Kidney tubule cell (primary cell): Measurements from ENCODE around the gene LTO1.
"Not testable (repeated sequence)": the region's sequence is repeated elsewhere in the genome, so short reads cannot be mapped to it uniquely, and the experiment has no call there.

Source experiments
- DNase-seq: peaks from one replicate; pipeline ENCODE4 v3.0.0-alpha.2; 2018; ENCODE audit warnings: low spot score

LTO1 gene

DNA sequence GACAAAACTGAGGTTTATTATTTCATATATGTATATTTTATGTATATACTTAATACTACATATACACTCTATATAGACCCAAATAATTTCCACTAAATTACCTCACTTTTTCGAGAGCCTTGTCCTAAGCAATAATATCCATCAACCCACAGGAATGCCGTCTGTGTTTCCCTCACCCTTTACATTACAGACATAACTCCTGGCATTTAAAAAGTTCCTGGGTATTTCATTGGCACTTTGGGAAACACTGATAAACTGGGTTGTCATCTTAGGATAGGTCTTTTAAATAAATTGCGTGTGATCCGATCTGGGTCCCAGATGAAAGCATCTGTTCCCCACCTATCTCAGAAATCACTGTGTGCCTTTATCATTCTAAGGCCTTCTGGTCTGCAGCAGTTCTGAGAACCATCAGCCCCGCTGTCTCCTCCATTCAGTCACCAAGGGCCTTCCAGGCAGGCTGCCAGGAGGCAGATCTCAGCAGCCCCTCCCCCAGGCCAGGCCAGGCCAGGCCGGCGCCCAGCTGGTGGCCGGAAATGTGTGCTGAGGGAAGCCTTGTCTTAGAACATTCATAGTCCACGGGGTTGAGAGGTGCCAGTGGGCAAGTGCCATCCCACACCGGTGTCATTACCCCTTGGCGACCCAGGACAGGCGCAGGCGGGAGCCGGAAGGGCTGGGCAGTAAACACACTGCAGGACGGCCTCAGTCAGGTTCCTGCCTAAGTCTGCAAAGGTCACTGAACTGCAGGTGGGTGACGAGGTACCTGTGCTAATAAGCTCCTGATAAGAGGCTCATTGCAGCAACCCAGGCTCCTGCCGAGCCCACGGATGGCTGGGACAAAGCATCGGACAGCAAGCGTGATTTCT, 25.4 kb upstream of the LTO1 start:
- peak; percentile 71 for DNase-seq

- DNase-seq, result peak; percentile 34
These were observed 24.1 kb upstream of the LTO1 start for GRCh38 chr11:69699213-69699612.

DNA sequence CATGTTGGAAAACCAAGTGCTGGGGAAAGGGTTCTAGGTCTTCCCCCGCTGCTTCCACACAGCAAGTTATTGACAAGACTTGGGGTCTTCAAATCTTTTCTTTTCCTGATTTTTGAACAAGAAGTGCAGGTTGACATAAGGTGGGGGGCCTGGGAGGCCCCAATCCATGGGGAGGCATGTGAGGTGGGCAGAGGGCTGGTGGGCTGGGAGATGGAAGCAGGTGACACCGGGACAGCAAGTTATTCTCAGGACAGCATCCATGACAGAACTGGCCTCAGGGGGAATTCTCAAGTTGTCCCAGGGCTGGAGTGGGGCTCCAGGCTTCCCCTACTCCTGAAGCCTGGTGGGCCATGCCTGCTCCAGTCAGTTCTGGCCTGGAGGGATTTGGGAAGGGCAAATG, 23.2 kb upstream of the LTO1 start:
- DNase-seq, result no peak

DNA sequence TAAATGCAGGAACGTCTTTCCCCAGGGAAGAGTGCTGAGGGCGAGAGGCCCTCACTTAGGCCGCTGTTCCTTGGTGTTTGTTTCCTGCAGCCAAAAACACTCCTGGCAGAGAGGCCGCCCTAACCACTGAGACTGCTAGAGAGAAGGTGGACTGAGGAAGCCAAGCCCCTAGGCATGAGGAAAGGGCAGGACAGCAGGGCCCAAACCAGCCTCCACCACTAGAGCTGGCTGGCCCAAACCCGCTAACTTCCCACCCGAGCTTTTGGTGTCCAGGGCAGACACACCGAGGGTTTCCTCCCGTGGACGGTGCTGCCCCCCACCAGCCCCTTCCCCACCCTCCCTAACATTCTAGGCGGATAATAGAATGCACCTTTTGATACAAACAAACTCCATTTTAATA, 22.7 kb upstream of the LTO1 start:
- DNase-seq, result no peak

- no peak for DNase-seq
These were observed 22.3 kb upstream of the LTO1 start for GRCh38 chr11:69697469-69697843.

DNA sequence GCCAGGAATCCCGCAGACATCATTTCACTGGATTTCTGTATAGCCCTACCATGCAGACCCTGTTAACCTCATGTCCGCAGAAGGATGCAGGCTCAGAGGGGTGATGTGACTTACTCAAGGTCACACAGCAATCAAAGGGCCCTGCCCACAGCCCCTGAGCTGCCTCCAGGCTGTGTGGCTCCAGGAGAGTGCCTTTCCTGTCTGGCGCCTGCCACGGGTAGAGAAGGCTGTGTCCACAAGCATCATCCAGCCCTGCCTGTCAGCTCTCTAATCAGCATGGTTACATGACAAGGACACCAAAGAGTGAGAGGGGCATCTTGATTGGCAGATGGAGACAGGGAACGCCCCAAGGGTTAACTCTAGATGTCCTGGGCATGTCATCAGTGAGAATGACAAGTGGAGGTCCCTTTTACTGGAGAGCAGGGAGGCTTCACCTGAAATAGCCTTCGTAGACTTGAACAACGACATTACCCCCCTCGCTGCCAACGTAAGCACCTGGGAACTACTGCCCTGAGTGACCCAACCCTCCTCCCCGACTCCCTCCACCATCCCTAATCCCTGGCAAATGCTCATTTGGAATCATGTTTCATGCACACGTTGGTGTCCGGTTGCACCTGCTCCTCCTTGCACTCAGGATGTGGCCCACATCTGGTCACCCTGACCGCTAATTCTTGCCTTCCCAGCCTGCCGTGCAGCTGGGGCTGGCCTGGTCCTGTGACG, 21.8 kb upstream of the LTO1 start:
- DNase-seq, result no peak

GRCh38 chr11:69695995-69696394, 20.8 kb upstream of the LTO1 start:
- DNase-seq, result not testable (repeated sequence)

- DNase-seq, result no peak
These were observed 20.4 kb upstream of the LTO1 start for GRCh38 chr11:69695581-69695980.

GRCh38 chr11:69694781-69695180, 19.6 kb upstream of the LTO1 start:
- DNase-seq, result no peak

- no peak for DNase-seq
These were observed 17.3 kb upstream of the LTO1 start for GRCh38 chr11:69692422-69692821.

DNA sequence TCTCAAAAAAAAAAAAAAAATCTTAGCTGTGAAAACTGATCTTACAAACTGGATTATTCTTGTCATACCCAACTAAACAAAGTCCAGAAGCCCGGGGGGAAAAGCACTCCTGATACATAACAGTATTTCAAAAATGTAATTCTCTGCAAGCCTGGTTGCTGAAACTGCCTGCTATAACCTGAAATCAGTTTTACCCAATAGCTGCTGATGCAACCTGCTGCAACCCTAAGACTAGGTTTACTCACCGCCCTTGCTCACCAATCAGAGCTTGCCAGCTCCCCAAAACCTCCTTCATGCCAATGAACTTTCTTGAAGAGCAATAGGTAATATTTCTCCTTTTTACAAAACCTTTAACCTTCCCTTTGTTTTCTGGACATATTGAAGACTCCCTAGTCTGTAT, 16.3 kb upstream of the LTO1 start:
- DNase-seq, result no peak

DNA sequence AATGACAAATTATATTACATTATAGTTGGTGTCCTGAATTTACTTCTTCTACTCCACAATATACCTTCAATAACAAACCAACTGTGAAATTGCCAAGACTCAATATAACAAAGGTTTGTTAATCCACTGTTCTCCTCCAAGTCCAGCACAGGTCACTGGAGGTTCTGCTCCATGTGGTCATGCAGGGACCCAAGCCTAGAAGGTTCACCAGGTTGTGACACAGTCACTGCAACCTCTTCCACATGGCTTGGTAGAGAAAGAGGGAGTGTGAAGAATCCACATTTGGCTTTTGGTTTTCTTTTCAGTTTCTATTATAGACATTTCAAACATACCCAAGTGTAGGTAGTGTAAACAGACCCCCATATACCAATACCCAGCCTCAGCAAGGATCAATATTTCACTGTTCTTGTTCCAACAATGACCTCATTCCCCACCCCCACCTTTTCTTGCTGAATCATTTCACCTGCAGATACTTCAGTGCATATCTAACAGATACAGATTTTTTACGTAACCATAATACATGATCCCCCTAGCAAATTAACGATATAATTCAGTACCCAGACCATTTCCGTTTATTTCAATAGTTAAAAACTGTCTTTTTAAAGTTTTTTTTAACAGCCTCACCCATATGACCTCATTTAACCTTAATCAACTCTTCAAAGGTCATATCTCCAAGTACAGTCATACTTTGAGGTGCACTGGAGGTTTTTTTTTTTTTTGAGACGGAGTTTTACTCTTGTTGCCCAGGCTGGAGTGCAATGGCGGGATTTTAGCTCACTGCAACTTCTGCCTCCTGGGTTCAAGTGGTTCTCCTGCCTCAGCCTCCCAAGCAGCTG, 14.5 kb upstream of the LTO1 start:
- DNase-seq, result no peak

DNA sequence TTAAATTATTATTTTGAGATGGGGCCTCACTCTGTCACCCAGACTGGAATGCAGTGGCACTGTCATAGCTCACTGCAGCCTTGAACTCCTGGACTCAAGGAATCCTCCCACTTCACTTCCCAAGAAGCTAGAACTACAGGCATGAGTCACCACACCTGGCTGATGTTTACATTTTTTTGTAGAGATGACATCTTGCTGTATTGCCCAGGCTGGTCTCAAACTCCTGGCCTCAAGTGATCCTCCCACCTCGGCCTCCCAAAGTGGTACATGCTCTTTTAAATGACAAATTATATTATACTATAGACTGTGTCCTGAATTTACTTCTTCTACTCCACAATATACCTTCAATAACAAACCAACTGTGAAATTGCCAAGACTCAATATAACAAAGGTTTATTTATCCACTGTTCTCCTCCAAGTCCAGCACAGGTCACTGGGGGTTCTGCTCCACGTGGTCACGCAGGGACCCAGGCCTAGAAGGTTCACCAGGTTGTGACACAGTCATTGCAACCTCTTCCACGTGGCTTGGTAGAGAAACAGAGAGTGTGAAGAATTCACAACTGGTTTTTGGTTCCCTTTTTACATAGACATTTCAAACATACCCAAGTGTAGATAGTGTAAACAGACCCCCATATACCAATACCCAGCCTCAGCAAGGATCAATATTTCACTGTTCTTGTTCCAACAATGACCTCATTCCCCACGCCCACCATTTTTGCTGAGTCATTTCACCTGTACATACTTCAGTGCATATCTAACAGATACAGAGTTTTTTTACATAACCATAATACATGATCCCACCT, 13.0 kb upstream of the LTO1 start:
- peak; percentile 42 for DNase-seq

GRCh38 chr11:69686856-69687255, 11.7 kb upstream of the LTO1 start:
- no peak for DNase-seq

GRCh38 chr11:69686452-69686851, 11.3 kb upstream of the LTO1 start:
- no peak for DNase-seq

DNA sequence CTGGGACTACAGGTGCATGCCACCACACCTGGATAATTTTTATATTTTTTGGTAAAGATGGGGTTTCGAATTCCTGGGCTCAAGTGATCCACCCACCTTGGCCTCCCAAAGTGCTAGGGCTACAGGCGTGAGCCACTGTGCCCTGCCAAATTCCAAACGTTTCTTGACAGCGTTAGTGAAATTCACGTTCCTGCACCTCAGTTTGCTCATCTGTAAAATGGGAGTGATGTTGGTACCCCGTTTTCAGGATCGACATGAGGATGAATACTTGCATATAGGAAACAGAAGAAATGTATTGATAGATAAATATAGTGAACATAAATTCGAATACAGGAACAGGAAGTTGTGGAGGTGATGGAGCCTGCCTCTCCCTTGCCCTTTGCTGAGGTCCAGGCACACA, 10.2 kb upstream of the LTO1 start:
- DNase-seq, result no peak

DNA sequence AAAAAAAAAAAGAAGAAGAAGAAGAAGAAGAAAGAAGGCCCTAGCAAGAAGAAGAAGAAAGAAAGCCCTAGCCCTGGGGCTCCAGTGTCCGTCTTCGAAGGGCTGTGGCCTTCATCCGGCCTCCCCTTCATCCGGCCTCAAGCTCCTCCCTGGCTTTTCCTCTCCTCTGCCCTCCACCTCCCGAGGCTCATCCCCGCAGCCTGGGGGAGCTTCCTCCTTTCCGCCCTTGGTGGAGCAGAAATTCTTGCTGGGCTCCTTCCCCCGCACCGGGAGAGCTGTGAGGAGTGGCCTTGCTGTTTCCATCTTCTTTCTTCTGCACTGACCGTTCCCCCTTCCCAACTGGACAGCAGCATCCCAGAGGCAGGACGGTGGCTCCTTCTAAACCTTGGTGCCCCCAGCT, 9.5 kb upstream of the LTO1 start:
- DNase-seq, result no peak

GRCh38 chr11:69683764-69684333, 8.7 kb upstream of the LTO1 start:
- DNase-seq, result peak; percentile 50

- no peak for DNase-seq
These were observed 7.7 kb upstream of the LTO1 start for GRCh38 chr11:69682681-69683326.

- peak; percentile 65 for DNase-seq
These were observed 7.1 kb upstream of the LTO1 start for GRCh38 chr11:69682221-69682620.

- DNase-seq, result no peak
These were observed 5.5 kb upstream of the LTO1 start for GRCh38 chr11:69680688-69681087.
